ENCODE data around the gene SCARB1. TPM values are rescaled to one million over a fixed set of nuclear protein-coding genes. Genes with fewer than 3 reads are reported as not detected.

The SCARB1 gene
- total and polyA plus RNA-seq, 8 donors: 23.5 to 36.5 (median 30.4) TPM

DNA sequence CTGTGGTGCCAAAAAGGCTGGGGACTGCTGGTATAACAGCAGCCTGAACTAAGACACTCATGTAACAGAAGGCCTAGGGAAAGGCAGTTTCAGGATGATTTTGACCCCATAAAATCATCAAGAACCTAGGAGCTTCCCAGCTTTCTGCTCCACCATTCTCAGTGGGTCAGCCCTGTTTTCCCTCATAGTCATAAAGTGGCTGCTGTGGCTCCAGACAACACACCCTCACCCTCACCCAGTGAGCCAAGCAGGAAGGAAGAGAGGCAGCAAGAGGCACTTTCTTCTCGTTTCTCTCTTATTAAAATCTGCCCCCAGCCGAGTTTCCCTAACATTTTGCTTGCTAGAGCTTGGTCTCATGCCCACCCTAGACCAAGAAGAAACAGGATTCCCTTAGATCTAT, 131.8 kb downstream of the SCARB1 start:
- ATAC-seq: no peak
- peak overlapping the region in 1 of 2 donors; percentile 44 for H3K27ac ChIP-seq
- H3K27me3 ChIP-seq: no peaks in the 10 kb centered on the region
- no peak for DNase-seq
- no peaks in the 10 kb centered on the region for H3K36me3 ChIP-seq
- H3K9me3 ChIP-seq: no peaks in the 10 kb centered on the region
- peaks cover 6 to 62% of the 10 kb centered on the region in 2 donors for H3K4me1 ChIP-seq
- no peak for TF ChIP-seq CTCF (IDR thresholded peaks at IDR 0.05)
- H3K4me3 ChIP-seq: no peak overlapping the region
- intact Hi-C loops (cut with DNase I): no loop called here

DNA sequence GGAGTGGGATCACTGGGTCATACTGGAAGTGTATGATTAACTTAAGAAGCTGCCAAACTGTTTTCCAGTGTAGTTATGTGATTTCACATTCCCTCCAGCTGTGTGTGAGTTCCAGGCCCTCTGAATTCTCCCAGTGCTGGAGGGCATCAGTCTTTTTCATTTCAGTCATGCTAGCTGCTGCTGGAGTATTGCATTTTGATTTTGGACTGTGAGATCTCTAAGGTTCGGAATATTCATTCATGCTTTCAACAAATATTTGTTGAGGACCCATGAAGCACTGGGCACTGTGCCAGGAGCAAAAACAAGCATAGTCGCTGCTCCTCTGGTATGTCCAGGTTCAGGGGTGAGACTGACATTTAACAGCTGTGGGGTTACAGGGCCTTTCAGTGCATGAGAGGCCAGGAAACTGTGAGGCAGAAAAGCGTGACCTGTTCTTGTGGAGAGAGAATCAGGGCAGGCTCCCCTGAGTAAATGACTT, 133.2 kb downstream of the SCARB1 start:
- H3K4me1 ChIP-seq: peaks cover 9 to 68% of the 10 kb centered on the region in 2 donors
- no peaks in the 10 kb centered on the region for H3K9me3 ChIP-seq
- peak overlapping the region in 1 of 2 donors; percentile 46 for H3K27ac ChIP-seq
- H3K4me3 ChIP-seq: no peak overlapping the region
- peak in 2 of 4 donors; percentile 65 to 85 for DNase-seq
- ATAC-seq: peak; percentile 33
- intact Hi-C loops (cut with DNase I): no loop called here
- H3K27me3 ChIP-seq: no peaks in the 10 kb centered on the region
- no peak for TF ChIP-seq CTCF (IDR thresholded peaks at IDR 0.05)
- no peaks in the 10 kb centered on the region for H3K36me3 ChIP-seq

DNA sequence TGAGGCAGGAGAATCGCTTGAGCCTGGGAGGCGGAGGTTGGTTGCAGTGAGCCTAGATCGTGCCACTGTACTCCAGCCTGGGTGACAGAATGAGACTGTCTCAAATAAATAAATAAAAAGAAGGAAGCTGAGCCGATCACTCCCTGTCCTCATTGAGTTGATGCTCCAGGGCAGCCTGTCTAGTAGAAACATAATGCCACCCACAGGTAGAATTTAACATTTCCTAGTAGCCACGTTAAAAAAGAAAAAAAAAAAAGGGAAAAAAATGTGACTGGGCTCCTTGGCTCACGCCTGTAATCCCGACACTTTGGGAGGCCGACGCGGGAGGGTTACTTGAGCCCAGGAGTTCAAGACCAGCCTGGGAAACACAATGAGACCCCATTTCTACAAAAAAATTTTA, 135.7 kb downstream of the SCARB1 start:
- no peak for TF ChIP-seq CTCF (IDR thresholded peaks at IDR 0.05)
- ATAC-seq (no peak), DNase-seq (peak in 1 of 4 donors; percentile 14)
- H3K9me3 ChIP-seq: no peaks in the 10 kb centered on the region
- no peaks in the 10 kb centered on the region for H3K27me3 ChIP-seq
- intact Hi-C loops (cut with DNase I): no loop called here
- H3K4me3 ChIP-seq: no peak overlapping the region
- peaks cover 9 to 52% of the 10 kb centered on the region in 2 donors for H3K4me1 ChIP-seq
- H3K27ac ChIP-seq: peak overlapping the region; percentile 50 to 85
- no peaks in the 10 kb centered on the region for H3K36me3 ChIP-seq

- TF ChIP-seq CTCF (IDR thresholded peaks at IDR 0.05): no peak
- peak; percentile 86 for ATAC-seq
- intact Hi-C loops (cut with DNase I): no loop called here
- Histone ChIP-seq H3K4me3 (no peak overlapping the region), H3K9me3 (no peaks in the 10 kb centered on the region), H3K27me3 (no peaks in the 10 kb centered on the region), H3K36me3 (no peaks in the 10 kb centered on the region), H3K4me1 (peaks cover 9 to 52% of the 10 kb centered on the region in 2 donors), H3K27ac (peak overlapping the region; percentile 50 to 85)
- DNase-seq: peak in 2 of 4 donors; percentile 90 to 93
Measured at GRCh38 chr12:124727264-124727800, 136.3 kb downstream of the SCARB1 start.

Other genes with a start within 250 kb of the SCARB1 start
- 1,000 to 10,000 TPM in 1 of 2 donors, 100 to 1,000 TPM in 1; 933 to 1,095 TPM for gene UBC, start 50.8 kb upstream of the SCARB1 start, total RNA-seq
- 1,000 to 10,000 TPM in 1 of 6 donors, 100 to 1,000 TPM in 5; 701 to 1,167 (median 880) TPM for gene UBC, start 50.8 kb upstream of the SCARB1 start, polyA plus RNA-seq (ENCODE audit: insufficient read length in 6 of 6)
- gene DHX37, start 125.3 kb upstream of the SCARB1 start, total RNA-seq: 10 to 100 TPM; 12.1 to 20.3 TPM
- 10 to 100 TPM in 3 of 6 donors, 1 to 10 TPM in 3; 9.1 to 14.8 (median 10.9) TPM for gene DHX37, start 125.3 kb upstream of the SCARB1 start, polyA plus RNA-seq (ENCODE audit: insufficient read length in 6 of 6)
- 10 to 100 TPM; 12.2 to 16.3 TPM for gene BRI3BP, start 129.8 kb upstream of the SCARB1 start, total RNA-seq
- gene BRI3BP, start 129.8 kb upstream of the SCARB1 start, polyA plus RNA-seq (ENCODE audit: insufficient read length in 6 of 6): 1 to 10 TPM; 4.9 to 7.3 (median 6.5) TPM
- 10 to 100 TPM; 27.6 to 36.9 TPM for gene AACS, start 201.6 kb upstream of the SCARB1 start, total RNA-seq
- gene AACS, start 201.6 kb upstream of the SCARB1 start, polyA plus RNA-seq (ENCODE audit: insufficient read length in 6 of 6): 10 to 100 TPM; 23.7 to 31.1 (median 26.2) TPM

Data from left lung (tissue), 10 donors.